K562 (cell line): ENCODE data around the gene SLC17A8. TPM values are rescaled to one million over a fixed set of nuclear protein-coding genes. Genes with fewer than 3 reads are reported as not detected.

Experiments
- ATAC-seq: fragments of 200-7000 bp; cut with Tn5 transposase; 3 replicates; pipeline ENCODE4 v1.9.1; 2020; ENCODE audit warnings: moderate library complexity
- BruUV-seq: library from RNA; stranded (reverse); fragments of 400-500 nt; replicated peaks from 2 replicates; lab custom pipeline; 2021; lab: Mats Ljungman, UMichigan
- CTCF ChIA-PET: fragments of 300-600 bp; formaldehyde crosslinking; extraction: SDS; loops from one replicate; lab custom pipeline; 2021; ENCODE audit warnings: low intra/inter-chr PET ratio; lab: Yijun Ruan, JAX
- POLR2A ChIA-PET: fragments of 300-600, 350-650 bp; sonication (Branson Sonifier 250); formaldehyde crosslinking; extraction: SDS; loops from one replicate; lab custom pipeline; 2021; ENCODE audit warnings: antibody characterized with exemption, inconsistent platforms; lab: Yijun Ruan, JAX
- DNase-seq, 4 experiments: peaks; one replicate each; pipeline versions ENCODE4 v3.0.0 to v3.0.0-alpha.2; 2011 to 2018; ENCODE audit warnings: low spot score in 3 of 4, mixed read lengths in 3 of 4; ENCODE audit errors: extremely low read depth in 1 of 4
- FAIRE-seq: peaks from 2 replicates; lab custom pipeline; 2011; peaks lifted over from hg19 to GRCh38; lab: Jason Lieb, UNC
- H2AFZ ChIP-seq: 2 replicates; pipeline ENCODE4 v1.6.0; 2011; ENCODE audit warnings: low read depth, low read length, control low read depth, inconsistent platforms
- H3K27ac ChIP-seq: fragments of 200-600 bp; 3 replicates; pipeline ENCODE4 v1.8.0; 2011; ENCODE audit warnings: low read depth, mild to moderate bottlenecking, control low read depth, inconsistent platforms, low read length, moderate library complexity, mixed read lengths; ENCODE audit errors: extremely low read depth
- H3K27me3 ChIP-seq, 2 experiments: fragments of 300-600 bp in 1 of 2; 2 replicates in 1 of 2; 3 replicates in 1 of 2; pipeline versions ENCODE4 v1.6.0 to v1.8.0; 2011; ENCODE audit warnings: inconsistent platforms in 2 of 2, low read length in 2 of 2, mild to moderate bottlenecking in 1 of 2, mixed read lengths in 1 of 2, moderate library complexity in 1 of 2; ENCODE audit not compliant: control insufficient read depth in 2 of 2, insufficient read depth in 2 of 2
- H3K36me3 ChIP-seq: fragments of 300-600 bp; 3 replicates; pipeline ENCODE4 v1.8.0; 2011; ENCODE audit warnings: mild to moderate bottlenecking, low read length, inconsistent platforms; ENCODE audit not compliant: control insufficient read depth, insufficient read depth
- H3K4me1 ChIP-seq, 2 experiments: fragments of 200-600 bp in 1 of 2; replicated peaks in 1 of 2; 2 replicates in 1 of 2; 3 replicates in 1 of 2; pipeline versions ENCODE4 v1.5.1 to v1.8.0; 2011; ENCODE audit warnings: inconsistent platforms in 2 of 2, low read length in 2 of 2, mild to moderate bottlenecking in 1 of 2, mixed read lengths in 1 of 2, moderate library complexity in 1 of 2; ENCODE audit not compliant: control insufficient read depth in 2 of 2, insufficient read depth in 2 of 2
- H3K4me2 ChIP-seq: 2 replicates; pipeline ENCODE4 v1.6.1; 2011; ENCODE audit warnings: low read length, control low read depth, inconsistent platforms, mixed read lengths; ENCODE audit not compliant: insufficient read depth
- H3K4me3 ChIP-seq: fragments of 200-600 bp; sonication (generic), shearing (Covaris generic); 2 replicates; pipeline ENCODE4 v1.5.1; 2016; ENCODE audit warnings: control low read depth, inconsistent platforms
- H3K79me2 ChIP-seq: fragments of 200-600 bp; 3 replicates; pipeline ENCODE4 v1.8.0; 2011; ENCODE audit warnings: low read length, inconsistent platforms; ENCODE audit not compliant: control insufficient read depth, insufficient read depth
- H3K9ac ChIP-seq, 2 experiments: 2 replicates each; pipeline versions ENCODE4 v1.6.0 to v1.6.1; 2011; ENCODE audit warnings: low read depth in 2 of 2, low read length in 2 of 2, control low read depth in 1 of 2, inconsistent platforms in 1 of 2, mild to moderate bottlenecking in 1 of 2, mixed read lengths in 1 of 2; ENCODE audit not compliant: insufficient read depth in 1 of 2
- H3K9me1 ChIP-seq: one replicate; pipeline ENCODE4 v1.6.0; 2011; ENCODE audit warnings: inconsistent platforms, mild to moderate bottlenecking, low read length, moderate library complexity; ENCODE audit not compliant: control insufficient read depth, insufficient read depth
- H3K9me3 ChIP-seq: replicated peaks from 2 replicates; pipeline ENCODE4 v1.5.1; 2011; ENCODE audit warnings: low read depth, low read length, inconsistent platforms; ENCODE audit not compliant: control insufficient read depth, insufficient read depth
- H4K20me1 ChIP-seq: replicated peaks from 2 replicates; pipeline ENCODE4 v1.6.1; 2011; ENCODE audit warnings: low read length, inconsistent platforms, mixed read lengths; ENCODE audit not compliant: control insufficient read depth, insufficient read depth
- ETS1 ChIP-seq: conservative IDR thresholded peaks from 2 replicates; pipeline ENCODE4 v1.6.1; 2011; ENCODE audit warnings: low read depth, mild to moderate bottlenecking, low read length; ENCODE audit not compliant: control insufficient read depth
- MCM2 ChIP-seq: fragments of 450-650 bp; IDR thresholded peaks from 2 replicates; pipeline ENCODE4 v1.6.1; 2017; ENCODE audit warnings: low read depth, mild to moderate bottlenecking
- NKRF ChIP-seq: fragments of 450-650 bp; IDR thresholded peaks from 2 replicates; pipeline ENCODE4 v1.6.1; 2016; ENCODE audit warnings: borderline replicate concordance
- PATZ1 ChIP-seq: fragments of 250-450 bp; sonication (Bioruptor Pico); IDR thresholded peaks from 2 replicates; pipeline ENCODE4 v1.5.0; 2020; ENCODE audit warnings: mild to moderate bottlenecking, borderline replicate concordance
- PRMT5 ChIP-seq: sonication (generic); formaldehyde crosslinking; IDR thresholded peaks from 2 replicates; pipeline ENCODE4 v1.5.0; 2020; ENCODE audit warnings: missing genetic modification reagents
- RBFOX2 ChIP-seq: fragments of 200-400 bp; formaldehyde crosslinking; IDR thresholded peaks from 2 replicates; pipeline ENCODE4 v1.6.1; 2017; ENCODE audit warnings: low read depth, mild to moderate bottlenecking, low read length, moderate library complexity
- SFPQ ChIP-seq: fragments of 200-400 bp; formaldehyde crosslinking; IDR thresholded peaks from 2 replicates; pipeline ENCODE4 v1.6.1; 2017; ENCODE audit warnings: mild to moderate bottlenecking, low read depth, low read length, moderate library complexity
- SMC3 ChIP-seq: conservative IDR thresholded peaks from 2 replicates; pipeline ENCODE4 v1.6.1; 2011; ENCODE audit warnings: low read depth, low read length, improper control_type of control experiment; ENCODE audit not compliant: insufficient read depth
- SREBF2 ChIP-seq: sonication (generic); formaldehyde crosslinking; IDR thresholded peaks from 2 replicates; pipeline ENCODE4 v1.4.0; 2020; ENCODE audit warnings: mild to moderate bottlenecking, missing genetic modification reagents
- ZNF76 ChIP-seq: fragments of 250-450 bp; sonication (Bioruptor Pico); IDR thresholded peaks from 2 replicates; pipeline ENCODE4 v1.4.0; 2020; ENCODE audit warnings: mild to moderate bottlenecking, moderate library complexity, borderline replicate concordance
- WGBS: fragments of 100-300 bp; shearing (Covaris generic); methylation state at CpG from one replicate; pipeline ENCODE4 v1.1.6; 2016; ENCODE audit warnings: low coverage, mixed read lengths; ENCODE audit not compliant: insufficient coverage; ENCODE audit errors: missing lambda C conversion rate; 5-methylcytosine and 5-hydroxymethylcytosine counted together
- in situ Hi-C: fragments of 300-500 bp; cut with MboI; formaldehyde crosslinking; loops from 4 replicates; pipeline ENCODE4 v1.15.0; 2018; ENCODE audit warnings: inconsistent platforms, mixed read lengths
- intact Hi-C: fragments of 100-400 bp; cut with micrococcal nuclease; formaldehyde crosslinking; loops from 2 replicates; pipeline ENCODE4 v1.14.2; 2022
- polyA plus RNA-seq, 8 experiments: library from polyadenylated mRNA; depleted of rRNA in 4 of 8; stranded (reverse) in 5 of 8; unstranded in 3 of 8; fragments of >200 nt; fragmentation: Nextera tagmentation in 2 of 8; fragmentation: Illumina TruSeq in 1 of 8; extraction: Ambion mirVana in 2 of 8; extraction: Trizol in 1 of 8; gene quantifications; 2 replicates each; pipeline versions ENCODE4 v1.2.1 to v1.2.3, GENCODE V29; 2011 to 2014; ENCODE audit warnings: inconsistent platforms in 1 of 8, missing spikeins in 1 of 8
- total RNA-seq, 7 experiments: library from RNA; depleted of rRNA in 6 of 7; stranded (reverse); fragments of >200 nt in 6 of 7; fragmentation: Illumina TruSeq in 2 of 7; extraction: Trizol in 2 of 7; gene quantifications; 2 replicates each; pipeline versions ENCODE4 v1.2.1 to v1.2.3, GENCODE V29; 2011 to 2021; ENCODE audit warnings: low replicate concordance in 1 of 7

SLC17A8 gene
- total and polyA plus RNA-seq, 9 of the 15 experiments (the other 6 are each of a cell fraction or from before 2014, with no cell fraction given): 0.03 TPM; not detected in 8

GRCh38 chr12:100382338-100382737 lies 25.5 kb downstream of the SLC17A8 start (continued):
- TF ChIP-seq SFPQ (no peak), MCM2 (no peak)
- TF ChIP-seq, all 486 proteins: peak for 0

- BruUV-seq: no TSS peak
- Histone ChIP-seq H3K4me3 (no peak overlapping the region), H3K4me2 (no peak overlapping the region), H3K9me1 (no peaks in the 10 kb centered on the region), H3K27me3 (peaks cover 0 to 8% of the 10 kb centered on the region in 2 experiments; a peak in 3 of 5 replicates), H3K4me1 (no peaks in the 10 kb centered on the region), H3K9me3 (no peaks in the 10 kb centered on the region), H3K9ac (no peak overlapping the region), H4K20me1 (no peaks in the 10 kb centered on the region), H3K79me2 (no peaks in the 10 kb centered on the region), H3K36me3 (no peaks in the 10 kb centered on the region), H2AFZ (no peak overlapping the region), H3K27ac (no peak overlapping the region)
- in situ Hi-C loops (no loop called here), intact Hi-C loops (no loop called here)
- POLR2A ChIA-PET: no interaction called here
- no peak for FAIRE-seq
- ATAC-seq: no peak
- CTCF ChIA-PET: no interaction called here
- WGBS: 2% methylated on average over 9 of the region's 9 CpGs
- DNase-seq: no peak
- TF ChIP-seq ZNF76 (CRISPR knock-in tag): no peak
- no peak for TF ChIP-seq NKRF
- no peak for TF ChIP-seq ETS1
- TF ChIP-seq PATZ1 (CRISPR knock-in tag): no peak
- TF ChIP-seq SREBF2 (CRISPR knock-in tag): no peak
- no peak for TF ChIP-seq RBFOX2
- no peak for TF ChIP-seq PRMT5 (CRISPR knock-in tag)
- TF ChIP-seq SMC3: no peak
Observed at GRCh38 chr12:100383586-100384558, 27.0 kb downstream of the SLC17A8 start.
